IMR-90 (cell line): Measurements from ENCODE around the gene TP53I11. TPM values are rescaled to one million over a fixed set of nuclear protein-coding genes. Genes with fewer than 3 reads are reported as not detected.

Experiments
- ATAC-seq: fragments of 200-7000 bp; cut with Tn5 transposase; 2 replicates; pipeline ENCODE4 v1.9.1; 2020; ENCODE audit warnings: low read depth, mild to moderate bottlenecking, moderate library complexity
- BruUV-seq: library from RNA; stranded (reverse); fragments of 400-500 nt; replicated peaks from 2 replicates; lab custom pipeline; 2021; lab: Mats Ljungman, UMichigan
- CTCF ChIA-PET: fragments of 300-600 bp; formaldehyde crosslinking; extraction: SDS; loops from one replicate; lab custom pipeline; 2021; ENCODE audit warnings: antibody characterized with exemption; lab: Yijun Ruan, JAX
- POLR2A ChIA-PET: fragments of 300-600 bp; sonication (Branson Sonifier 250); formaldehyde crosslinking; loops from one replicate; lab custom pipeline; 2022; ENCODE audit warnings: antibody characterized with exemption; ENCODE audit not compliant: unreplicated experiment; lab: Charles Lee
- DNase-seq: peaks from one replicate; pipeline ENCODE4 v3.0.0; 2013
- H2AFZ ChIP-seq: replicated peaks from 2 replicates; pipeline ENCODE3; 2013; ENCODE audit warnings: low read length, mild to moderate bottlenecking; ENCODE audit not compliant: poor library complexity
- H2AK5ac ChIP-seq: 2 replicates; pipeline ENCODE4 v1.6.1; 2013; ENCODE audit warnings: low read depth, low read length, inconsistent platforms
- H2AK9ac ChIP-seq: replicated peaks from 2 replicates; pipeline ENCODE3; 2013; ENCODE audit warnings: mild to moderate bottlenecking, low read depth, low read length, moderate library complexity; ENCODE audit not compliant: poor library complexity
- H2BK120ac ChIP-seq: 2 replicates; pipeline ENCODE4 v1.6.1; 2013; ENCODE audit warnings: low read depth, low read length, inconsistent platforms
- H2BK15ac ChIP-seq: 3 replicates; pipeline ENCODE4 v1.6.1; 2013; ENCODE audit warnings: low read depth, low read length, inconsistent platforms
- H2BK20ac ChIP-seq: 2 replicates; pipeline ENCODE4 v1.6.1; 2013; ENCODE audit warnings: low read depth, mild to moderate bottlenecking, inconsistent platforms, low read length, moderate library complexity
- H2BK5ac ChIP-seq: 2 replicates; pipeline ENCODE4 v1.6.1; 2013; ENCODE audit warnings: mild to moderate bottlenecking, low read depth, low read length, inconsistent platforms; ENCODE audit not compliant: poor library complexity, severe bottlenecking
- H3K14ac ChIP-seq: replicated peaks from 2 replicates; pipeline ENCODE4 v1.6.1; 2013; ENCODE audit warnings: low read depth, low read length, inconsistent platforms
- H3K18ac ChIP-seq: 2 replicates; pipeline ENCODE4 v1.6.1; 2013; ENCODE audit warnings: low read depth, low read length, control low read depth
- H3K23ac ChIP-seq: 2 replicates; pipeline ENCODE4 v1.6.1; 2013; ENCODE audit warnings: low read depth, low read length, inconsistent platforms
- H3K27ac ChIP-seq: 2 replicates; pipeline ENCODE4 v1.5.1; 2013; ENCODE audit warnings: mild to moderate bottlenecking, control low read depth, low read length; ENCODE audit not compliant: insufficient read depth
- H3K27me3 ChIP-seq: 2 replicates; pipeline ENCODE4 v1.6.1; 2013; ENCODE audit warnings: low read length; ENCODE audit not compliant: control insufficient read depth, insufficient read depth
- H3K36me3 ChIP-seq: 2 replicates; pipeline ENCODE4 v1.6.1; 2013; ENCODE audit warnings: low read length, mixed read lengths; ENCODE audit not compliant: control insufficient read depth, insufficient read depth
- H3K4ac ChIP-seq: 2 replicates; pipeline ENCODE4 v1.6.1; 2013; ENCODE audit warnings: low read depth, low read length, inconsistent platforms
- H3K4me1 ChIP-seq: 2 replicates; pipeline ENCODE4 v1.6.1; 2013; ENCODE audit warnings: low read length, mixed read lengths; ENCODE audit not compliant: control insufficient read depth, insufficient read depth
- H3K4me2 ChIP-seq: 2 replicates; pipeline ENCODE4 v1.6.1; 2013; ENCODE audit warnings: low read depth, mild to moderate bottlenecking, control low read depth, low read length, moderate library complexity
- H3K4me3 ChIP-seq: 2 replicates; pipeline ENCODE4 v1.5.1; 2013; ENCODE audit warnings: low read depth, mild to moderate bottlenecking, control low read depth, low read length, moderate library complexity; ENCODE audit not compliant: insufficient read depth
- H3K56ac ChIP-seq: 2 replicates; pipeline ENCODE4 v1.6.1; 2013; ENCODE audit warnings: low read length, inconsistent platforms; ENCODE audit not compliant: insufficient read depth; ENCODE audit errors: extremely low read depth
- H3K79me1 ChIP-seq, 2 experiments: 2 replicates each; pipeline ENCODE4 v1.6.1; 2013; ENCODE audit warnings: low read length in 2 of 2, inconsistent platforms in 1 of 2, low read depth in 1 of 2
- H3K9ac ChIP-seq: 2 replicates; pipeline ENCODE4 v1.6.1; 2013; ENCODE audit warnings: low read depth, low read length, control low read depth
- H3K9me1 ChIP-seq: 2 replicates; pipeline ENCODE4 v1.6.1; 2013; ENCODE audit warnings: low read length, inconsistent platforms; ENCODE audit not compliant: insufficient read depth
- H3K9me3 ChIP-seq: 2 replicates; pipeline ENCODE4 v1.6.1; 2013; ENCODE audit warnings: low read length; ENCODE audit not compliant: control insufficient read depth, insufficient read depth
- H4K20me1 ChIP-seq: 2 replicates; pipeline ENCODE4 v1.6.1; 2013; ENCODE audit warnings: low read length, inconsistent platforms; ENCODE audit not compliant: insufficient read depth
- H4K5ac ChIP-seq: 2 replicates; pipeline ENCODE4 v1.6.1; 2013; ENCODE audit warnings: mild to moderate bottlenecking, low read depth, low read length, control low read depth
- H4K8ac ChIP-seq, 2 experiments: 2 replicates each; pipeline ENCODE4 v1.6.1; 2013; ENCODE audit warnings: low read depth in 2 of 2, low read length in 2 of 2, control low read depth in 1 of 2, inconsistent platforms in 1 of 2
- H4K91ac ChIP-seq: 2 replicates; pipeline ENCODE4 v1.6.1; 2013; ENCODE audit warnings: low read depth, low read length, inconsistent platforms; ENCODE audit not compliant: insufficient read depth
- BHLHE40 ChIP-seq: fragments of 150-350 bp; IDR thresholded peaks from 2 replicates; pipeline ENCODE4 v1.6.1; 2016; ENCODE audit warnings: mild to moderate bottlenecking, low read depth, low read length
- CEBPB ChIP-seq: IDR thresholded peaks from 2 replicates; pipeline ENCODE4 v1.6.1; 2012; ENCODE audit warnings: low read depth, low read length, improper control_type of control experiment
- CHD1 ChIP-seq: IDR thresholded peaks from 2 replicates; pipeline ENCODE4 v1.6.1; 2012; ENCODE audit warnings: low read depth, low read length, improper control_type of control experiment
- CTCF ChIP-seq: conservative IDR thresholded peaks from 2 replicates; pipeline ENCODE4 v1.5.1; 2012; ENCODE audit warnings: mild to moderate bottlenecking, low read depth, low read length, improper control_type of control experiment
- ELK1 ChIP-seq: fragments of 150-350 bp; IDR thresholded peaks from 2 replicates; pipeline ENCODE4 v1.6.1; 2016; ENCODE audit warnings: low read depth, mild to moderate bottlenecking, low read length, moderate library complexity, borderline replicate concordance
- FOS ChIP-seq: fragments of 150-350 bp; IDR thresholded peaks from 2 replicates; pipeline ENCODE4 v1.6.1; 2016; ENCODE audit warnings: low read depth, low read length
- MAFK ChIP-seq: IDR thresholded peaks from 2 replicates; pipeline ENCODE4 v1.6.1; 2012; ENCODE audit warnings: low read depth, low read length, improper control_type of control experiment
- MAZ ChIP-seq: IDR thresholded peaks from 2 replicates; pipeline ENCODE4 v1.6.1; 2012; ENCODE audit warnings: low read depth, mild to moderate bottlenecking, low read length, improper control_type of control experiment, moderate library complexity, borderline replicate concordance
- MXI1 ChIP-seq: IDR thresholded peaks from 2 replicates; pipeline ENCODE4 v1.6.1; 2012; ENCODE audit warnings: low read depth, mild to moderate bottlenecking, low read length, moderate library complexity, borderline replicate concordance
- NFE2L2 ChIP-seq: fragments of 150-350 bp; IDR thresholded peaks from 2 replicates; pipeline ENCODE4 v1.6.1; 2016; ENCODE audit warnings: low read depth, mild to moderate bottlenecking, low read length
- POLR2A ChIP-seq: IDR thresholded peaks from 2 replicates; pipeline ENCODE4 v1.6.1; 2012; ENCODE audit warnings: mild to moderate bottlenecking, low read depth, low read length
- RAD21 ChIP-seq: IDR thresholded peaks from 2 replicates; pipeline ENCODE4 v1.6.1; 2012; ENCODE audit warnings: low read length, improper control_type of control experiment
- RCOR1 ChIP-seq: IDR thresholded peaks from 2 replicates; pipeline ENCODE4 v1.6.1; 2012; ENCODE audit warnings: mild to moderate bottlenecking, low read length, improper control_type of control experiment; ENCODE audit not compliant: insufficient replicate concordance
- RFX5 ChIP-seq: IDR thresholded peaks from 2 replicates; pipeline ENCODE4 v1.8.0; 2012; ENCODE audit warnings: low read depth, mild to moderate bottlenecking, low read length, moderate library complexity
- SMC3 ChIP-seq: fragments of 150-350 bp; IDR thresholded peaks from 2 replicates; pipeline ENCODE4 v1.6.1; 2016; ENCODE audit warnings: low read depth, mild to moderate bottlenecking, antibody characterized with exemption, low read length, moderate library complexity
- USF2 ChIP-seq: fragments of 150-350 bp; IDR thresholded peaks from 2 replicates; pipeline ENCODE4 v1.6.1; 2017; ENCODE audit warnings: mild to moderate bottlenecking, antibody characterized with exemption, low read length, low read depth
- WGBS, 2 experiments: methylation state at CpG; one replicate each; pipeline versions ENCODE4 v1.1.5 to v1.1.7; 2013; ENCODE audit warnings: missing lambda C conversion rate in 2 of 2; ENCODE audit not compliant: insufficient read length in 1 of 2; ENCODE audit errors: extremely low coverage in 2 of 2; 5-methylcytosine and 5-hydroxymethylcytosine counted together
- dilution Hi-C: fragments of 300-500 bp; cut with HindIII; formaldehyde crosslinking; loops from one replicate; pipeline ENCODE4 v1.14.3; 2018; ENCODE audit warnings: low sequenced_read_pairs; ENCODE audit not compliant: unreplicated experiment
- in situ Hi-C: fragments of 300-500 bp; cut with MboI; formaldehyde crosslinking; loops from 3 replicates; pipeline ENCODE4 v1.14.3; 2019; ENCODE audit warnings: low sequenced_read_pairs, inconsistent platforms, mixed read lengths
- intact Hi-C: fragments of 100-400 bp; cut with micrococcal nuclease; formaldehyde crosslinking; loops from 2 replicates; pipeline ENCODE4 v1.10.0; 2022
- polyA plus RNA-seq, 3 experiments: library from polyadenylated mRNA; depleted of rRNA; stranded (reverse); fragments of >200 nt; gene quantifications; 2 replicates each; pipeline ENCODE4 v1.2.3, GENCODE V29; 2012; ENCODE audit warnings: low replicate concordance in 1 of 3
- total RNA-seq: library from RNA; depleted of rRNA; stranded (reverse); fragments of >200 nt; gene quantifications from 2 replicates; pipeline ENCODE4 v1.2.3, GENCODE V29; 2012

TP53I11 gene
- total and polyA plus RNA-seq, 2 of the 4 experiments (the other 2 are of a cell fraction), result 3.9 to 22.0 TPM

- H3K9ac ChIP-seq, result no peak overlapping the region
- H2BK5ac ChIP-seq, result no peak overlapping the region
- no peak for ATAC-seq
- no peak overlapping the region for H3K4me2 ChIP-seq
- no peak overlapping the region for H4K5ac ChIP-seq
- TF ChIP-seq BHLHE40, result no peak
- no peak for TF ChIP-seq MXI1
- TF ChIP-seq ELK1, result no peak
- TF ChIP-seq RFX5, result no peak
- no peak for TF ChIP-seq POLR2A
- no peak for TF ChIP-seq CTCF
- no peak for TF ChIP-seq MAFK
- TF ChIP-seq CHD1, result no peak
- no peak for TF ChIP-seq CEBPB
- no peak for TF ChIP-seq RCOR1
- no peak for TF ChIP-seq USF2
- TF ChIP-seq MAZ, result no peak
- no peak for TF ChIP-seq RAD21
- no peak for TF ChIP-seq SMC3
- TF ChIP-seq FOS, result no peak
- TF ChIP-seq NFE2L2, result no peak
- no peak overlapping the region for H2BK20ac ChIP-seq
- H3K14ac ChIP-seq, result no peak overlapping the region
- no peak overlapping the region for H2AK9ac ChIP-seq
- no peaks in the 10 kb centered on the region for H3K4me1 ChIP-seq
- H4K91ac ChIP-seq, result no peak overlapping the region
- H4K8ac ChIP-seq, result no peak overlapping the region
- H3K9me3 ChIP-seq, result no peaks in the 10 kb centered on the region
- H3K9me1 ChIP-seq, result no peaks in the 10 kb centered on the region
- no peak overlapping the region for H3K18ac ChIP-seq
- H3K79me1 ChIP-seq, result no peaks in the 10 kb centered on the region
- intact Hi-C loops, result no loop called here
- H3K4ac ChIP-seq, result no peak overlapping the region
- no peak for DNase-seq
- dilution Hi-C loops, result no loop called here
- H3K27ac ChIP-seq, result no peak overlapping the region
- CTCF ChIA-PET, result no interaction called here
- no peaks in the 10 kb centered on the region for H4K20me1 ChIP-seq
- 33% methylated on average over 1 of the region's 3 CpGs; no CpG with 5 or more reads in 1 of the 2 experiments for WGBS, 2 experiments
- H2BK120ac ChIP-seq, result no peak overlapping the region
- no peak overlapping the region for H3K56ac ChIP-seq
- H3K4me3 ChIP-seq, result no peak overlapping the region
- in situ Hi-C loops, result no loop called here
- H2AK5ac ChIP-seq, result no peak overlapping the region
- BruUV-seq, result no TSS peak
- no peak overlapping the region for H3K23ac ChIP-seq
- POLR2A ChIA-PET, result no interaction called here
- no peak overlapping the region for H2AFZ ChIP-seq
- no peak overlapping the region for H2BK15ac ChIP-seq
- H3K36me3 ChIP-seq, result no peaks in the 10 kb centered on the region
- peaks cover 34% of the 10 kb centered on the region for H3K27me3 ChIP-seq
These were observed 17.8 kb upstream of the TP53I11 start for GRCh38 chr11:44968510-44968909.
